VCaP (cell line): ENCODE data around the gene PRDX2.

ENCODE experiments used
- H3K27ac ChIP-seq: fragments of 450-650 bp; 2 replicates; pipeline ENCODE4 v1.5.1; 2017
- TF ChIP-seq, protein P1 (sequence below): fragments of 450-650 bp; conservative IDR thresholded peaks from 2 replicates; pipeline ENCODE4 v1.5.1; 2017; ENCODE audit warnings: mild to moderate bottlenecking, moderate library complexity

Gene PRDX2

DNA sequence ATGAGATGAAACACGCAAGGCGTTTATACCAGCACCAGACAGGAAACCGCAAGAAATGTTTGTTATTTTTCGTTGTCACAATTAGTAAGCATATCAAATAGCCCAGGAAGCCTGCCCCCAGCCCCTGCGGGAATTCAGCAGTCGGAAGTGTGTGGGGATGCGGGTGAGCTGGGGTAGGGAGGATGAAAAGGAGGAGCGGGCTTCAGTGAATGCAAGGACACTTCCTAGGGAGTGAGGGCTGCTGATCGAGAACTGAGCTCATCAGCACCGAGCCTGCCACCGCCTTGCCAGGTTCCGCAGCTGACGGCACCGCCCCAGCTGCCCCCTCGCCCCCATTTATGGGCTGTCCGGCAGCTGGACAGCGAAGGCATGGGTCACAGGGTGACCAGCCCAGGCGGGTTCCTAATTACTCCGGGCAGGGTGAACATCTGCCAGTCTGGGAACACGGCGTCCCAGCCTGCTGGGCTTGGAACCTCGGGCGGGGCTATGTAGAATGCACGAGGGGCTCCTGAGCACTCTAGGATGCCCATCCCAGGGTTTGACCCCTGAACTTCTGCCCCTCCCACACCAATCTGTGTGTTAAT, 51.6 kb downstream of the PRDX2 start:
- H3K27ac ChIP-seq, result no peak overlapping the region
- TF ChIP-seq, protein P1, sequence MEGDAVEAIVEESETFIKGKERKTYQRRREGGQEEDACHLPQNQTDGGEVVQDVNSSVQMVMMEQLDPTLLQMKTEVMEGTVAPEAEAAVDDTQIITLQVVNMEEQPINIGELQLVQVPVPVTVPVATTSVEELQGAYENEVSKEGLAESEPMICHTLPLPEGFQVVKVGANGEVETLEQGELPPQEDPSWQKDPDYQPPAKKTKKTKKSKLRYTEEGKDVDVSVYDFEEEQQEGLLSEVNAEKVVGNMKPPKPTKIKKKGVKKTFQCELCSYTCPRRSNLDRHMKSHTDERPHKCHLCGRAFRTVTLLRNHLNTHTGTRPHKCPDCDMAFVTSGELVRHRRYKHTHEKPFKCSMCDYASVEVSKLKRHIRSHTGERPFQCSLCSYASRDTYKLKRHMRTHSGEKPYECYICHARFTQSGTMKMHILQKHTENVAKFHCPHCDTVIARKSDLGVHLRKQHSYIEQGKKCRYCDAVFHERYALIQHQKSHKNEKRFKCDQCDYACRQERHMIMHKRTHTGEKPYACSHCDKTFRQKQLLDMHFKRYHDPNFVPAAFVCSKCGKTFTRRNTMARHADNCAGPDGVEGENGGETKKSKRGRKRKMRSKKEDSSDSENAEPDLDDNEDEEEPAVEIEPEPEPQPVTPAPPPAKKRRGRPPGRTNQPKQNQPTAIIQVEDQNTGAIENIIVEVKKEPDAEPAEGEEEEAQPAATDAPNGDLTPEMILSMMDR, result no peak

DNA sequence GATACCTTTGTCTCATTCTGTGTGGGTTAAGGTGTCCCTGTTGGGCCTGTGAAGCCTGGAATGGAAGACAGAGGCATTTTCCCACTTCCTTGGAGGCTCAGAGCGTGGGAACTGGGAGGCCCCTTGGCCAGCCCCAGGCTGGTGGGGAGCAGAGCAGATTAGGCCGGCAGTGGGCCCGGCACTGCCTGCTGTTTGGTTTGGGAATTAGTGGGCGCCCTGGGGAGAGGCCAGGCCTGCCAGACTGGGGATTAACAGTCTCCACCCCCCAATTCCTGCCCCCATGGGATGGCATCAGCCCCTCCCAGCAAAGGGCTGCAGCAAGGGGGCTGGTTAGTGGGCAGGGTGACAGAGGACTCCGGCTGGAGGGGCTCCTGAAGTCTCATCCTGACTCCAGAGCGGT, 53.1 kb downstream of the PRDX2 start:
- no peak overlapping the region for H3K27ac ChIP-seq
- TF ChIP-seq, protein P1, result no peak
